ENCODE measurements around the gene ADGRG1.
"Not testable (repeated sequence)": the region's sequence is repeated elsewhere in the genome, so short reads cannot be mapped to it uniquely, and the experiment has no call there.

The ADGRG1 gene

DNA sequence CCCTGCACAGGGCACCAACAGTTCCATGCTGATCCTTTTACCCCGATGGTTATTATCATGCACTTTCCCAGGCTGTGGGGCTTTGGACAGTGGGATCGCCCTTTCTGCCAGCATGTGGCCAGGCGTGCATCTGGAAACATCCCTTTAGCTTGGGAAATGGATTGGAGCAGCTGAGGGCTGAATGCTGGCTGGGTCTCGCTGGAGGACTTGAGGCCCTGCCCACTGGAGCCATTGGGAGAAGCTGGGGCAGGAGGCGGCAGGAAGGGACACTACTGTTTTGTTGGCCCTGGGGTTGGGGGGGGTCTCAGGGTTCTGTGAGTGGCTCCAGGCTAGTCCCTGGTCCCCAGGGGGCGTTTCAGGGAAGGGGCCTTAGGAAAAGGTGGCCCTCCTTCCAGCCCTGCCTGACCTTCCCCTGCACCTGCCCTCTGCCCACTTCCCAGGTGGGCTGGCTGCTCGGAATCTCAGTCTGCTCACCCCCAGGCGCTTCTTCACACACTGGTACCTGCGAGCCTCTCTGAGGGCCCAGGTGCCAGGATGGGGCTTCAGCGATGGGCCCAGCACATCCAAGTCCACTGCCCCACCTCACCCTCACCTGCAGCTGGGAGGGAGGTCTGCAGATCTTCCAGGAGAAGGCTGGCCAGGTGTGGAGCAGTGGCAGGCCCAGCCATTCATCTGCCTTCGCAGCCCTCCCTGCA lies 38.1 kb downstream of the ADGRG1 start:
- no peak for DNase-seq (ENCODE audit: low read depth in 4 of 4, low spot score in 1 of 4)

GRCh38 chr16:57667048-57667525 lies 38.7 kb downstream of the ADGRG1 start:
- no peak for DNase-seq (ENCODE audit: low read depth in 4 of 4, low spot score in 1 of 4)

DNA sequence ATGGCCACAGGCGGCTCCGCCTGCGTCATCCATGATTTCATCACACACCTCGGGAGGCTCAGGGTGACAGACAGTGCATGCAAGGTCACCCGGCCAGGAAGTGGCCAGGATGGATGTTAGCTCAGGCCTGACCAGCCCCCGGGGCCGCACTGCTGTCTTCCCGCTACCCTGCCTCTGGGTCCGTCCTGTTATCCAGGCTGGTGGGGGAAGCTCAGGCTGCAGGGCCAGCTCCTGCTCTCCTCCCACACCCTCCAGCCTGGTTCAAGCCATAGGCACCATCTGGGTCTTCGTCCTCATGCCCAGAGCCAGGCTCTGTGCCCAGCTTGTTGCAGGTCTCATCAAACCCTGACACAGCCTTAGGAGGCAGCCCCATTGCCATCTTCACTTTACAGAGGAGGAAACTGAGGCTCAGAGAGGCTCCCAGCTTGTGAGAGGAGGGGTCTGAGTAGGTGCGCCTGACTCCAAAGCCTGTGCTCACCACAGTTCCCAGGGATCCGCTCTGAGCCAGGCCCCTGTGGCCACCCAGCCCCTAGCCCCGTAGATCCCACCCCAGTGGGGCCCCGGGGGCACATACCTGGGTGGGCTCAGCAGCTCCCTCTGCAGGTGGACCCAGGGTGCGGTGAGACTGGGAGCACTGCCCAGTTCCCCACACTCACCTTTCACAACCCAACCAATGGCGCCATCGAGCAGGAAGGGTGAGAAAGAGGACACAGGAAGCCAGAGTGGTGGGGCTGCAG lies 39.3 kb downstream of the ADGRG1 start:
- DNase-seq (ENCODE audit: low read depth in 4 of 4, low spot score in 1 of 4) = no peak

- DNase-seq (ENCODE audit: low read depth in 4 of 4, low spot score in 1 of 4) = no peak
Observed at GRCh38 chr16:57668263-57668571, 39.8 kb downstream of the ADGRG1 start, which contains the start of gene ADGRG3. Gene ADGRG3, plus strand, starts transcription at chr16:57668306. Its CDS starts 42 bp downstream, at chr16:57668348.

DNA sequence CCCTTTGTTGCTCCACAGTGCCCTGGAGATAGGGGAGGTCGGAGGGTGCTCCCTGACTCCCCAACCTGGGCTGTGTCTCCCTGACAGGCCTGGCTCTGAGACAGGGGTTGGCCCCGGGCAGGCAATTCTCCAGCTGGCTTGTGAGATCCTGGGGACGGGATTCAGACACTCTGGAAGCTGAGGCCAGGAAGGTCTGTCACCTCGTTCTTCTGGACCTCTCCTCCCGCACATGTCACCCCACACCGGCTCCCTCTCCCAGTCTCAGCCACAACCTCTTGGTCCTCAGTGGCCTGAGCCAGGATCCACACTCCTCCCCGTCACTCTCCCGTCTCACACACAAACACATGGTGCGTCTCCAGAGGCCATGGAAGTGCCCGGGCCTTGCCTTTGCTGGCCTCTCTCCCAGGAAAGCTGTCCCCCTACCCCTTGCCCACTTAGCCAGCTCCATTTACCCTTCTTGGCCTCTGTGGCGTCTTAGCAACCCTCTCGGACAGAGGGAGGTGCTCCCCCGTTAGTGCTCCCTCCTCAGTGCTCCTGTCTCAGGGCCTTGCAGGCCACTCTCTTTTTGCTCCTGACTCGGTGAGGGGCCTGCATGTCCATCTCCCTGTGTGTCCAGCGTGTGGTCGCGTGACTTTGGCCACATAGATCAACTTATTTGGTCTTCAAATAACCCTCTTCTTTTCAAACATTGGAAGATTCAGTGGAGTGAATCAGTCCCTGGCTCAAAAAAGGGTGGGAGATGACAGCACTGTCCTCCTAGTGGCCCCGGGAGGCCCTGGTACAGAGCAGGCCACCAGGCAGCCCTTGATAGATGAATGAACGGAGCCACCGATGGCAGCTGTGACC lies 40.4 kb downstream of the ADGRG1 start:
- DNase-seq (ENCODE audit: low read depth in 4 of 4, low spot score in 1 of 4) = no peak

GRCh38 chr16:57669476-57670162 lies 41.2 kb downstream of the ADGRG1 start:
- no peak for DNase-seq (ENCODE audit: low read depth in 4 of 4, low spot score in 1 of 4)

GRCh38 chr16:57670196-57670595 lies 41.8 kb downstream of the ADGRG1 start:
- no peak for DNase-seq (ENCODE audit: low read depth in 4 of 4, low spot score in 1 of 4)

DNA sequence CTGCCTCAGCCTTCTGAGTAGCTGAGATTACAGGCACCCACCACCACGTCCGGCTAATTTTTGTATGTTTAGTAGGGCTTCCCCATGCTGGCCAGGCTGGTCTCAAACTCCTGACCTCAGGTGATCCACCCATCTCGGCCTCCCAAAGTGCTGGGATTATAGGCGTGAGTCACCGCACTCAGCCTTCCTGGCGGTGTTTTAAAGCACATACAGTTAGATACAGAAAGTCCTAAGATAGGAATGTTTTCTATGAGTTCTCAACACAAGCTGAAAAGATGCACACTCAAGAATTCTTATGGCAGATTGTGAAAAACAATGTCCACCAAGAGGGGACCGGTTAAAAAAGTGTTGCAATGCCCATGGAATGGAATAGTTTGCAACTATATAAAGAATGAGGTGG lies 43.0 kb downstream of the ADGRG1 start:
- DNase-seq (ENCODE audit: low read depth in 4 of 4, low spot score in 1 of 4) = not testable (repeated sequence)

- no peak for DNase-seq (ENCODE audit: low read depth in 4 of 4, low spot score in 1 of 4)
Observed at GRCh38 chr16:57672416-57672815, 44.0 kb downstream of the ADGRG1 start.

- no peak for DNase-seq (ENCODE audit: low read depth in 4 of 4, low spot score in 1 of 4)
Observed at GRCh38 chr16:57672824-57673223, 44.4 kb downstream of the ADGRG1 start.

- no peak for DNase-seq (ENCODE audit: low read depth in 4 of 4, low spot score in 1 of 4)
Observed at GRCh38 chr16:57675741-57676551, 47.5 kb downstream of the ADGRG1 start.

DNA sequence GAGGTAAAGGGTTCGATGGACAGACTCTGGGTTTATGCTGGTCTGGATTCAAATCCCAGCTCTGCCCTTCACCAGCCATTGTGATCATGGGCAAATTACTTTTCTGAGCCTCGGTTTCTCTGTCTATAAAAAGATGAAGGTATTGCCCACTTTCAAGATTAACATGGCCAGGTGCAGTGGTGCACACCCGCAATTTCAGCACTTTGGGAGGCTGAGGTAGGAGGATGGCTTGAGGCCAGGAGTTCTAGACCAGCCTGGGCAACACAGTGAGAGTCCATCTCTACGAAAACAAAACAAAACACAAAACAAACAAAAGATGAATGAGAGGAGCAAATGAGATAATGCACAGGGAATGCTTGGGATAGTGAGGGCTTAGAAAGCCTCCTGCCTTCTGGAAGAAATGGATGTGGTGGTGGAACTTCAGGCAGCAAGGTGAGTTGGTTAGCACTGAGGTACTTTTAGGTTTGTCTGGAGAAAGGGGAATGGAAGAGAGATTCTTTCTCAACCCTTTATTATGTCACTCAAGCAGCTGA lies 48.2 kb downstream of the ADGRG1 start:
- DNase-seq (ENCODE audit: low read depth in 4 of 4, low spot score in 1 of 4) = no peak

DNA sequence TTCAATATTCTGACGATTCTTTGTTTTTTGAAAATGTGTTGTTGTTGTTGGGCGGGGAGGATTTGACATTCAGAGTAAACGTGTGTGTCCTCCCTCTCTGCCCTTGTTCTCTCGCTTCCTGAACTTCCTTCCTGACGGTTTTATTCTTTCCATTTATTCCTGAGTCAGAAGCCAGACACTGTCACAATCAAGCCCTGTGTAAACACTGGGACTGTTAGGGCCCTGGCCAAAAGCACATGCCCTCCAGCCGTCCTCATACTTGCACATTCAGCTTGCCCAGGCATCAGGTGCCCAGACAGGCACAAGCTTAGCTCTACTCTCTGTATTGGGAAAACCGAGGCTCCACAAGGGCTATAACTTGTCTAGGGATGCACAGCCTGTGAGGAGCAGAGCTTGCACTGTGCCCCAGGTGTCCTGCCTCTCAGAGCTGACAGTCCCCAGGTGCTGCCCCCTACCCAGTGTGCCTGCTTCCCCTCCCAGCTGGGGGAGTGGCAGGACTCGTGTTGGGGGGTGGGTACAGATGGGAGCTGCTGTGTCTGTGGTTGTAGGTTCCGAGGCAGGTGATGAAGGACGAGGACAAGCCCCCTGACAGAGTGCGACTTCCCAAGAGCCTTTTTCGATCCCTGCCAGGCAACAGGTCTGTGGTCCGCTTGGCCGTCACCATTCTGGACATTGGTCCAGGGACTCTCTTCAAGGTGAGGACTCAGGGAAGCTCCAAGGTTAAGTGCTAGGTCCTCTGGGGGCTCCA lies 49.4 kb downstream of the ADGRG1 start:
- DNase-seq (ENCODE audit: low read depth in 4 of 4, low spot score in 1 of 4) = no peak

DNA sequence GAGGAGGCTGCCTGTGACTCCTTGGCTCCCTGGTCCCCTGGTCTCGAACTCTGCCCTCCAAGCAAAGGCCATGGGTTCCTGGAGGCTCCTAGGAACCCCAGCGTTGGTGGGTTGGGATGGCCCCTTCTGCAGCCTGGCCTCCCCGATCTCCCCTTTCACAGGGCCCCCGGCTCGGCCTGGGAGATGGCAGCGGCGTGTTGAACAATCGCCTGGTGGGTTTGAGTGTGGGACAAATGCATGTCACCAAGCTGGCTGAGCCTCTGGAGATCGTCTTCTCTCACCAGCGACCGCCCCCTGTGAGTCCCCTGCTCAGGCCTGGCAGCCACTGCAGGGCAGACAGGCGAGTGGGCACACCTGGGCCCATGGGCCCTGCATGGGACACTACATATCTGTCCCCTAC lies 50.6 kb downstream of the ADGRG1 start:
- no peak for DNase-seq (ENCODE audit: low read depth in 4 of 4, low spot score in 1 of 4)

DNA sequence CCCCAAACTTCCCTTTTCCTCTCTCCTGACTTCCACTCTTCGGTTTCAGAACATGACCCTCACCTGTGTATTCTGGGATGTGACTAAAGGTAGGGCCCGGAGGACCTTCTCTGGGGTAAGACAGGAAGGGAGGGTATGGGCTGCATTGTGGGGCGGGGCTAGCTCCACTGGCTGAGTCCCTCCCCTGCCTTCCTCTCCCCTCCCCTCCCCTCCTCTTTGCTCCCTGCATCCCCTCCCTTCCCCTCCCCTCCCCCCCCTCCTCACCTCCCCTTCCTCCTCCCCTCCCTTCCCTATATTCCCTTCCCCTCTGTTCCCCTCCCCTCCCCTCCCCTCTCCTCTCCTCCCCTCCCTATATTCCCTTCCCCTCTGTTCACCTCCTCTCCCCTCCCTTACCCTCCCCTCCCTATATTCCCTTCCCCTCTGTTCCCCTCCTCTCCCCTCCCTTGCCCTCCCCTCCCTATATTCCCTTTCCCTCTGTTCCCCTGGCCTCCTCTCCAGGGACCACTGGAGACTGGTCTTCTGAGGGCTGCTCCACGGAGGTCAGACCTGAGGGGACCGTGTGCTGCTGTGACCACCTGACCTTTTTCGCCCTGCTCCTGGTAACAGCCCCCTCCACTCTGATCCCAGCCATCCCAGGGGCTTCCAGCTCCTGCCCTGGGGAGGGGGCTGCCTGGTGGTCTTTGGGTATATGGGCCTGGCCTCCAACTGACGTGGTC lies 51.5 kb downstream of the ADGRG1 start:
- DNase-seq (ENCODE audit: low read depth in 4 of 4, low spot score in 1 of 4) = no peak

DNA sequence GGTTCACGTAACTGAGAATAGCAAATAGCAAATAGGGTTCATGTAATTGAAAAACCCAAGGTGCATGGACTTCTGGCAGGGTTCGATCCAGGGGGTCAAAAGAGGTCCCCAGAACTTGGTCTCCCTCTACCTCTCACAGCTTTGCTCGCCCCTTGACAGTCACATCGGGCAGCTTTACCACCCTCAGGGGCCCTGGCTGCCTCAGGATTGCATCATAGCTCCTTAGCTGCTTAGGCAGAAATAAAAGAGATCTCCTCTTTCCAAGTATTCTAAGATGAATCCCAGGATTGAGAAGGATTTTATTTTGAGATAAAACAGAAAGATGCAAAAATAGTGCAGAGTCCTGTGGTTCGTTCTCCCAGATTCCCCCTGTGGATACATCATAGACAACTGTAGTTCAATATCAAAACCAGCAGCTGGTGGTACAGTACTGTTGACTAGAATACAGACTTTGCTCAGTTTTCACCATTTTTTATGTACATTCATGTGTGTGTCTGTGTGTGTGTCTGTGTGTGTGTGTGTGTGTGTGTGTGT lies 52.5 kb downstream of the ADGRG1 start:
- no peak for DNase-seq (ENCODE audit: low read depth in 4 of 4, low spot score in 1 of 4)

DNA sequence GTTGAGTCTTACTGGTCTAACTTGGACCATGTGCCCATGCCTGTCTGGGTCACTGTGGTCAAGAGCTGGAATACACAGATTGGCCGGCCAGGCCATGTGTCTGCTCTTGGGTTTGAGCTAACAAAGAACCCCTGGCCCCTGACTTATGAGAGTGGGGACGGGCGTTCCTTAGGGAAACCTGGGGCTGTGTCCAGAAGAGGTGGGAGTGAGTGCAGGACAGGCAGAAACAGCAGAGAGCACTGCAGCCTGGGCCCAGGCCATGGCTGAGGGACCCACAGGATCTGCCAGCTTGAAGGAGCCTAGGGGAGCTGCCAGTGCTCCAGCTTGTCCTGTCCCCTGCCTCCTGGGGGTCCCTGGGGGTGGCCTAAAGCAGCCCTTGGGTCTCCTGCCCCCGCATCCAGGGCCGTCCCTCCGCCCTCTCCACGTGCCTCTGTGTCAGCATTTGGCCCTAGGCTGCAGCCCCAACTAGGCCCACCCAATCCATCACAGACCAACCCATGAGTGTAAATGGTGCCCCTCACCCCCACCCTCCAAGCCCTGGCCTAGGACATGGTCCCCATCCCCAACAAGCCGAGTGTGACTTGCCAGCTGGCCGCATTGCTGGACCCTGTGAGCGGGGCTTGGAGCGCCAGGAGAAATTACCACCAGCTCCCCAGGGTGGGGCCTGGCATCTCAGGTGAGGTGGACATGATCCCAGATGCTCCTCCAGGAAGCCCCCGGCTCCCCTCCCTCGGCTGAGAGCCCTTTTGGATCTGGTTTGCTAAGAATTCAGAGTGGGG lies 53.7 kb downstream of the ADGRG1 start:
- DNase-seq (ENCODE audit: low read depth in 4 of 4, low spot score in 1 of 4) = no peak

Data from stimulated activated CD4-positive, alpha-beta T cell treated with anti-CD3 and anti-CD28 coated beads, Interleukin-1b, Interleukin-23, amount 100 ng/mL, for 24 hours (primary cell).